ENCODE measurements around the gene HOXB3.
A peak's percentile ranks its signal among the peaks of the same experiment; 100 is the strongest.

Gene HOXB3

DNA sequence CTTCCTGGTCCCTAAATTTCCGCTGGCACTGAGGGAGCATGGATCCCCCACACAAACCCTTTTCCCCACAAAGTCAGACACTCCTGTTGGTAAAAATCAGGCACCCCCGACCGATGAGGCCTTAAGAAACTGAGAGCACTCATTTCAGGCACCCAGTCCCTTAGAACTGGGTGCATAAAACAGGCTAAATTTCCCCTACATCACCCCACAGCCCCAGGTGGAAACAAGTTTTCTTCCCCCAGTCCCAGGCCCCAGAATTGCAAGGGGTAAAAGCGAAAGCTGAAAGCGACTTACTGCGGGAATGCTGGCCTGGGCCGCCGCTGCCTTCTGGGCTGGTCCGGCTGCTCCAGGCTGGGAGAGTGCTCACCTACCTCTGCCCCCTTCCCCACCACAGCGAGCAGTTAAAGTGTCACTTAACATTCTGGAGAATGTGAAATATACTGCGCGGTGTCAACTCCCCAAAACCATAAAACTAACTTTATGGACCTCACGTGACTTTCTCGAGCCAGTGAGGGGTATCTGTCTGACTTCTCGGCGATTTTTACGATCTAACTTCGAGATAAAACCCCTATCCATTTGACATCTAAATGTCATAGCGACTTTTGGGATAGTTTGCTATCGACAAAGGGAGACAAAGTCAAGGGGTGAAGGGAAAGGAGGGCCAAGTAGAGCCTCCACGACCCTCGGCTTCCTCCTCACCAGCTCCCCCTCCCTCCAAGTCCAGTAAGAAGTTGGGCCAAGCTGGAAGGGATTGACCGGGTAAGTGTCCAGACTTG is at the start of gene HOXB3:
TSS of gene HOXB3 (minus strand) at position 411 of the 776 bp plus-strand sequence. CDS start 37,767 bp downstream, outside the sequence.
- TF ChIP-seq, protein P1, sequence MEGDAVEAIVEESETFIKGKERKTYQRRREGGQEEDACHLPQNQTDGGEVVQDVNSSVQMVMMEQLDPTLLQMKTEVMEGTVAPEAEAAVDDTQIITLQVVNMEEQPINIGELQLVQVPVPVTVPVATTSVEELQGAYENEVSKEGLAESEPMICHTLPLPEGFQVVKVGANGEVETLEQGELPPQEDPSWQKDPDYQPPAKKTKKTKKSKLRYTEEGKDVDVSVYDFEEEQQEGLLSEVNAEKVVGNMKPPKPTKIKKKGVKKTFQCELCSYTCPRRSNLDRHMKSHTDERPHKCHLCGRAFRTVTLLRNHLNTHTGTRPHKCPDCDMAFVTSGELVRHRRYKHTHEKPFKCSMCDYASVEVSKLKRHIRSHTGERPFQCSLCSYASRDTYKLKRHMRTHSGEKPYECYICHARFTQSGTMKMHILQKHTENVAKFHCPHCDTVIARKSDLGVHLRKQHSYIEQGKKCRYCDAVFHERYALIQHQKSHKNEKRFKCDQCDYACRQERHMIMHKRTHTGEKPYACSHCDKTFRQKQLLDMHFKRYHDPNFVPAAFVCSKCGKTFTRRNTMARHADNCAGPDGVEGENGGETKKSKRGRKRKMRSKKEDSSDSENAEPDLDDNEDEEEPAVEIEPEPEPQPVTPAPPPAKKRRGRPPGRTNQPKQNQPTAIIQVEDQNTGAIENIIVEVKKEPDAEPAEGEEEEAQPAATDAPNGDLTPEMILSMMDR (IDR thresholded peaks at IDR 0.05; ENCODE audit: insufficient read depth, low read depth, low read length, missing control alignments): no peak
- no peak for DNase-seq (ENCODE audit: low read depth)

DNA sequence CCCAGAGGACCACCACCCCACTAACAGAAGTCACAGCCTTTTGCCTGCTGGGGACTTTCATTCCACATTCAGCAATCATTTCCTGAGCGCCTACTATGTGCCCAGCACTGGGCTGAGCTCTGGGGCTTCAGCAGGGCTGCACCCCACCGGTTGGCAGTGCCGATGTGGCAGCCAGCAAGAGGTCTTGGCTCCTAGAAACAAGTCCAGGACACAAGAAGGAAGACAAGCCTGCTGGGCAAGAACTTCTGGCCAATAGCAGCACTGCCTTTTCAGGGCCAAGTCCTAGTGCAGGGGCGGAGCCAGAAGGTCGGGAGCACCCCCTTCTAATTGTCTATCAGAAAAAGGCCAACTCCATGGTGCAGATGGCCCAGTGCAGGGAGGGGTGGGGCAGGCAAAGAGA is 49.1 kb upstream of the HOXB3 start:
- H3K4me3 ChIP-seq (ENCODE audit: low read length): no peak overlapping the region
- no peak for DNase-seq (ENCODE audit: low read depth)
- TF ChIP-seq, protein P1 (IDR thresholded peaks at IDR 0.05; ENCODE audit: insufficient read depth, low read depth, low read length, missing control alignments): no peak

More for the DNA sequence above, at the start of gene HOXB3:
- no peak within 1 kb of the TSS for H3K4me3 ChIP-seq (ENCODE audit: low read length)

DNA sequence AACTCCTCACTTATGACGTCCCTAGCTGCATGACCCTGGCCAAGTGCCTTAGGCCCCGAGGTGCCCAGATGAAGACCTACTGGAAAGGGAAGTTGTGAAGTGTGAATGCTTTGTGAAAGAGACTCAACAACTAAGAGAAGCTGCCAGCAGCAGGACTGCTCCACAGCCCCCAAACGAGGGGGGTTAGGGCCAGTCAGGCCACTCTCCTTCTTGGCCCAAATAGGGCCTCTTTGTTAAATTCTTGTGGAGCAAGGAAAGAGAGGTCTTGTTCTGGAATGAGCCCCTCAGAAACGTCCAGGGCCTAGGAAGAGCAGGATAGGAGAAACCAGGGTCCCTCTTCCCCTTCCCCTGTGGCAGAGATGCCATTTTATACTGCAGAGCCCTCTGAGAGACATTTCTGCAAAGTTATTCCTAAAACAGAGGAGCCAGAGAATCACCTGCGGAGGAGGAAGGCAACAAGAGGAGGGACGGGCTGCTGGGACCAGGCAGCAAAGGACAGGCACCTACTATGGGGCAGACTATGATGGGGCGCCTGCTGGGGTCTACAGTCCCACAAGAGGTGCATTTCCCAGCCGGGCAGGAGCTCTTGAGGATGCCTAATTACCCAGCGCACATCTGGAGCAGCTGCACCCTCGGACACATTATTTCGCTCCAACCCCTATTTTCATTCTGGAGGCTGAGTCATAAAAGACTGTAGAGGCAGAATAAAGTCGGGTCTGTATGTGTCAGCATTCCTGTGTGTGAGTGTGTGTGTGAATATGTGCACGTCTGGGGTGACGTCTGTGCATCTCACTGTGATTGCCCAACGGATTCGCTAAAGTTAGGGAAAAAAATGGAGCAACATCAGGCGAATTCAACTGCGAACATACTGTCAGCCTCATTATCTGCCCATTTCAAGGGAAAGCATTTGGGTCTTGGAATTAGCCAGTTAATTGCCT is 47.6 kb upstream of the HOXB3 start:
- no peak overlapping the region for H3K4me3 ChIP-seq (ENCODE audit: low read length)
- TF ChIP-seq, protein P1 (IDR thresholded peaks at IDR 0.05; ENCODE audit: insufficient read depth, low read depth, low read length, missing control alignments): no peak
- peak; percentile 65 for DNase-seq (ENCODE audit: low read depth)

DNA sequence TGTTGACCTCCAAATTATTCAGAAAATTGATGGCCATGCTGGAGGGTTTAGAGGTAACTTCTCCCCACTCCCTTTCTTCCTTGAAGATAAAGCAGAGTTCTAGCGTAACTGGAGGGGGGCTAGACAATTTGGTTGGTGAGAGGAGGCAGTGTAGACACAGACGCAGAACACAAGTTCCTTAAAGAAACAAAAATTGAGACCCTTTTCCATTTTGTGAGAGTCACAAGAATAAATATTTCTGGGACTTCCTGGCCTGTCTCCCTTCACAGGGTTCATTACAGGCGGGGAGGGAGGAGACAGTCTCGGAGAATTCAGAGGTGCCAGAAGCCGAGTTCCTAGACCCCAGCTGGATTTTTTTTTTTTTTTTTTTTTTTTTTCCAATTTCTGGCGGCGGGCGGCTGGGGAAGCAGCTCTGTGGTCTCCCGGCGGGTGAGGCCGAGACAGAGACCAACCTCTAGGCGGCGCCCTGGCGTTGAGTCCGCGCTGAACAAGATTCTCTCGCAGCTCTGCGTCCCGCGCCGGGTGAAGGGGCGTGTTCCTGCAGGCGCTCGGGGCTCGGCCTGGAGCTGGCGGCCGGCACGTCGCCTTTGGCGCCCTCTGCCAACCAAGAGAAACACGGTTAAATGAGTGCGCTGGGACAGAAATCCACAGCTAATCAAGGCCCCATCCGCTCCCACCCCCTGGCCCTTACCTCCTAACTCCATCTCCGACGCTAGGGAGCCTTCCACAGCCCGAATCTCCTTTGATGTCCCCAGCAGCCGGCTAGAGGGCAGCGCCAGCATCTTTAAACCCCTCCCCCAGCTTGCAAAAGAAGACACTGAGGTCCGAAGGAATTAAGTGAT is 46.4 kb upstream of the HOXB3 start:
- TF ChIP-seq, protein P1 (IDR thresholded peaks at IDR 0.05; ENCODE audit: insufficient read depth, low read depth, low read length, missing control alignments): peak; percentile 35
- peak; percentile 37 for DNase-seq (ENCODE audit: low read depth)
- no peak overlapping the region for H3K4me3 ChIP-seq (ENCODE audit: low read length)

DNA sequence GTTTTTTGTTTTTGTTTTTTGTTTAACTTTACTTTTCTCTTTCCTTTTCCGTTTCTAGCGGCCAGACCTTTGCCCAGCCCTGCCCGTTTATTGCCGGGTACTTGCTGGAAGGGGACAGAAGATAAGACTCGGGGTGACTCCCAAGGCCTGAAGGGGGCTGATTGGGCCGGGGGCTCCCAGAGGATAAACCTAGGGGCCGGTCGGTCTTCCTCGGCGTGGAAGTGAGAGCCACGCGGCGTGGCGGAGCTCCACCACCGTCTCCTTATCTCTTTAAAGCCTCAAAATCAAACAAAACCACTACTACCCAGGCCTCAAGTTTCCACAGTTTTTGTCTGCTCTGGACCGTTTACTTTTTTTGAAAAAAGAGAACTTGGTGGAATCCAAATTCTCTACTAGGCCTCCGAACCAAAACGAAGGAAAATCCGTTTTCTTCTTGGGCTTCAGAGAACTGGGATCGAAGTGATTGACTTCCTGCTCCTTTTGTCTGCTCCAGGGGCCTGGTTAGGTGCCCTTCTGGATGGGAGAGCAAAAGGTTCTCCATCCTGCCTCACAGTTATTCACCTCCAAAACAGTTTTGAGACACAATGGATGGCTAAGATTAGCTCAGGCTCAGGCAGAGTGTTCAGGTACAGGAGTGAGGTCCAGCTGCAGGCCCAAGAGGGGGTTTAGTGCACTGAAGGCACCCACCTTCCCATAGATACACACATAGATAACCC is 44.6 kb upstream of the HOXB3 start:
- H3K4me3 ChIP-seq (ENCODE audit: low read length): no peak overlapping the region
- TF ChIP-seq, protein P1 (IDR thresholded peaks at IDR 0.05; ENCODE audit: insufficient read depth, low read depth, low read length, missing control alignments): no peak
- no peak for DNase-seq (ENCODE audit: low read depth)

DNA sequence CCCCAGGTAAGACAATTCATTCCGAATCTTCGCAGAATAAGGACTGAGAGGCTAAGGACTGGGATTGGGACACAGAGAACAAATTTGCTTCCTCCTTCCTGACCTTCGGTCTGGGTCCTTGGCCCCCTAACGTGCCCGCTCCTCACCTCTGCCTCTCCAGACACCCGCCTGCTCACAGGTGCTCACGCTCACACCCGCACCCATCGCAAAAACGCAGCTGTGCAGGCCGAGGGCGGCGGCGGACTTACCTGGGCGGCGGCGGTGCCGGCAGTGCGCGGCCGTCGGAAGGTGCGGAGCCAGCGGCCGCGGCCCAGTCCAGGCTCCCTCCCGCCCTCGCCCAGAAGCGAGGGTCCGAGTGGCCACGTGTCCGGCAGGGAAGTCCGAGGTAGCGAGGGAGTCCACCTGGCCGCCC is 43.2 kb upstream of the HOXB3 start:
- TF ChIP-seq, protein P1 (IDR thresholded peaks at IDR 0.05; ENCODE audit: insufficient read depth, low read depth, low read length, missing control alignments): no peak
- DNase-seq (ENCODE audit: low read depth): no peak
- H3K4me3 ChIP-seq (ENCODE audit: low read length): no peak overlapping the region

All from epithelial cell of esophagus (primary cell).